Measurements from ENCODE around the gene ZNHIT2. TPM values are rescaled to one million over a fixed set of nuclear protein-coding genes. Genes with fewer than 3 reads are reported as not detected.

ZNHIT2 gene
- total and polyA plus RNA-seq, 2 of the 13 experiments (the other 11 are each of a cell fraction or from before 2014, with no cell fraction given), result 1.1 to 6.5 TPM

DNA sequence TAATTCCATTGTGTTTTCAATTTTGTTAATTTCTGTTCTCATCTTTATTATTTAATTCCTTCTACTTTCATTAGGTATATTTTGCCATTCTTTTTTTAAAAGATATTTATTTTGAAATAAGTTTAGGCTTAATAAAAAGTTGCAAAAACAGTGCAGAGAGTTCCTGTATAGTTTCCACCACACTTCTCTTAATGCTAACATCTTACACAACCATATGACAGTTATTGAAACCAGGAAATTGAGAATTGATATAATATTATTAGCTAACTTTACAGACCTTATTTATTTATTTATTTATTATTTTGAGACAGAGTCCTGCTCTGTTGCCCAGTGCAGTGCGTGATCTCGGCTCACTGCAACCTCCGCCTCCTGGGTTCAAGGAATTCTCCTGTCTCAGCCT is 38.8 kb upstream of the ZNHIT2 start (continued):
- TF ChIP-seq, protein P1, sequence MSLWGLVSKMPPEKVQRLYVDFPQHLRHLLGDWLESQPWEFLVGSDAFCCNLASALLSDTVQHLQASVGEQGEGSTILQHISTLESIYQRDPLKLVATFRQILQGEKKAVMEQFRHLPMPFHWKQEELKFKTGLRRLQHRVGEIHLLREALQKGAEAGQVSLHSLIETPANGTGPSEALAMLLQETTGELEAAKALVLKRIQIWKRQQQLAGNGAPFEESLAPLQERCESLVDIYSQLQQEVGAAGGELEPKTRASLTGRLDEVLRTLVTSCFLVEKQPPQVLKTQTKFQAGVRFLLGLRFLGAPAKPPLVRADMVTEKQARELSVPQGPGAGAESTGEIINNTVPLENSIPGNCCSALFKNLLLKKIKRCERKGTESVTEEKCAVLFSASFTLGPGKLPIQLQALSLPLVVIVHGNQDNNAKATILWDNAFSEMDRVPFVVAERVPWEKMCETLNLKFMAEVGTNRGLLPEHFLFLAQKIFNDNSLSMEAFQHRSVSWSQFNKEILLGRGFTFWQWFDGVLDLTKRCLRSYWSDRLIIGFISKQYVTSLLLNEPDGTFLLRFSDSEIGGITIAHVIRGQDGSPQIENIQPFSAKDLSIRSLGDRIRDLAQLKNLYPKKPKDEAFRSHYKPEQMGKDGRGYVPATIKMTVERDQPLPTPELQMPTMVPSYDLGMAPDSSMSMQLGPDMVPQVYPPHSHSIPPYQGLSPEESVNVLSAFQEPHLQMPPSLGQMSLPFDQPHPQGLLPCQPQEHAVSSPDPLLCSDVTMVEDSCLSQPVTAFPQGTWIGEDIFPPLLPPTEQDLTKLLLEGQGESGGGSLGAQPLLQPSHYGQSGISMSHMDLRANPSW (CRISPR knock-in tag; IDR thresholded peaks at IDR 0.05; ENCODE audit: borderline replicate concordance), result no peak
- TF ChIP-seq MED13 (CRISPR knock-in tag; IDR thresholded peaks at IDR 0.05), result no peak
- no peak for TF ChIP-seq ATF7-NPFF (CRISPR knock-in tag; IDR thresholded peaks at IDR 0.05; ENCODE audit: low read depth)
- no peak for TF ChIP-seq ZNF124 (CRISPR knock-in tag; IDR thresholded peaks at IDR 0.05)
- TF ChIP-seq ZNF790 (CRISPR knock-in tag; IDR thresholded peaks at IDR 0.05; ENCODE audit: borderline replicate concordance), result no peak
- TF ChIP-seq ELF3 (CRISPR knock-in tag; IDR thresholded peaks at IDR 0.05), result no peak

DNA sequence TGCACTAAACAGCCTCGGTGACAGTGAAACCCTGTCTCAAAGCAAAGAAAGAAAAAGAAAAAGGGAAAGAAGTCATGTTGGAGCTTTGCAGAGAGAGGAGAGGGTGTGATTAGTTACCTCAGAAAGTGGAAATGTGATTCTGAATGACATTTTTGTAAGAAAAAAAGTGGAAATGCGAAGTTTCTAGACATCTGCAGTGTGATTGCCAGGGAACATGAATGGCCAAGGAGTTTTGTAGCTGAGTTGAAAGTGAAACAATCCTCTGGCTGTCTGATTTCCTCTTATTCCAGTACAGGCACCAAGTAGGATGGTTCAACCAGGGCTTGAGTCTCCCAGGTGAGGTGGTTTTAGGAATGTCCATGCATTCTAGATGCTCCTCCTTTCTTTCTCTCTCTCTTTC is 34.6 kb upstream of the ZNHIT2 start:
- intact Hi-C loops (cut with micrococcal nuclease; ENCODE audit: unreplicated experiment), result no loop called here
- Histone ChIP-seq H3K4me3 (replicated peaks in 1 of 3; ENCODE audit: insufficient read depth in 1 of 3, low read depth in 2 of 3, low read length in 3 of 3) (no peak overlapping the region), H3K9ac (ENCODE audit: insufficient read depth, low read depth, low read length) (no peak overlapping the region), H3K4me2 (ENCODE audit: low read depth, low read length) (peak overlapping the region; percentile 6; the same call in 1 of the 2 replicates), H3K4me1 (ENCODE audit: insufficient read depth, low read length) (peaks cover 34% of the 10 kb centered on the region), H2AFZ (ENCODE audit: low read length) (no peak overlapping the region), H3K9me3 (ENCODE audit: low read length) (peaks cover 4% of the 10 kb centered on the region; the same call in 1 of the 2 replicates), H3K36me3 (replicated peaks in 1 of 2; ENCODE audit: control insufficient read depth in 1 of 2, insufficient read depth in 2 of 2, low read length in 2 of 2) (no peaks in the 10 kb centered on the region), H4K20me1 (ENCODE audit: insufficient read depth, low read length) (no peaks in the 10 kb centered on the region), H3K27me3 (ENCODE audit: control insufficient read depth in 1 of 2, insufficient read depth in 2 of 2, low read length in 2 of 2) (no peaks in the 10 kb centered on the region), H3K79me2 (ENCODE audit: insufficient read depth, low read length) (no peaks in the 10 kb centered on the region), H3K27ac (ENCODE audit: extremely low read length, insufficient read depth, low read length) (no peak overlapping the region)
- CTCF ChIA-PET (ENCODE audit: low intra/inter-chr PET ratio, low total read pairs), result no interaction called here
- BruUV-seq (replicated peaks), result no TSS peak
- ATAC-seq, result no peak
- in situ Hi-C loops (cut with HindIII; ENCODE audit: extremely low pct_ligation_motif_present, low pct_unique_long_range_greater_than_20kb), result no loop called here
- no peak for FAIRE-seq
- POLR2A ChIA-PET, result interaction anchor here (3.0 kb wide), 1 partner anchor 17 kb away, joined by 12 read pairs; the partner anchor contains the start of gene SYVN1
- no peak for DNase-seq (ENCODE audit: low spot score)
- 66% methylated on average over 2 of the region's 2 CpGs for WGBS (ENCODE audit: low lambda C conversion rate)
- TF ChIP-seq CCAR2 (optimal IDR thresholded peaks at IDR 0.05; ENCODE audit: low read depth, low read length) (no peak), RELA (CRISPR knock-in tag; IDR thresholded peaks at IDR 0.05) (no peak), ZSCAN31 (CRISPR knock-in tag; IDR thresholded peaks at IDR 0.05; ENCODE audit: low read depth) (no peak), ZNF720 (CRISPR knock-in tag; IDR thresholded peaks at IDR 0.05) (no peak), SKI (IDR thresholded peaks at IDR 0.05; ENCODE audit: partially characterized antibody) (no peak), MAFG (CRISPR knock-in tag; IDR thresholded peaks at IDR 0.05) (no peak)
- TF ChIP-seq, protein P2, sequence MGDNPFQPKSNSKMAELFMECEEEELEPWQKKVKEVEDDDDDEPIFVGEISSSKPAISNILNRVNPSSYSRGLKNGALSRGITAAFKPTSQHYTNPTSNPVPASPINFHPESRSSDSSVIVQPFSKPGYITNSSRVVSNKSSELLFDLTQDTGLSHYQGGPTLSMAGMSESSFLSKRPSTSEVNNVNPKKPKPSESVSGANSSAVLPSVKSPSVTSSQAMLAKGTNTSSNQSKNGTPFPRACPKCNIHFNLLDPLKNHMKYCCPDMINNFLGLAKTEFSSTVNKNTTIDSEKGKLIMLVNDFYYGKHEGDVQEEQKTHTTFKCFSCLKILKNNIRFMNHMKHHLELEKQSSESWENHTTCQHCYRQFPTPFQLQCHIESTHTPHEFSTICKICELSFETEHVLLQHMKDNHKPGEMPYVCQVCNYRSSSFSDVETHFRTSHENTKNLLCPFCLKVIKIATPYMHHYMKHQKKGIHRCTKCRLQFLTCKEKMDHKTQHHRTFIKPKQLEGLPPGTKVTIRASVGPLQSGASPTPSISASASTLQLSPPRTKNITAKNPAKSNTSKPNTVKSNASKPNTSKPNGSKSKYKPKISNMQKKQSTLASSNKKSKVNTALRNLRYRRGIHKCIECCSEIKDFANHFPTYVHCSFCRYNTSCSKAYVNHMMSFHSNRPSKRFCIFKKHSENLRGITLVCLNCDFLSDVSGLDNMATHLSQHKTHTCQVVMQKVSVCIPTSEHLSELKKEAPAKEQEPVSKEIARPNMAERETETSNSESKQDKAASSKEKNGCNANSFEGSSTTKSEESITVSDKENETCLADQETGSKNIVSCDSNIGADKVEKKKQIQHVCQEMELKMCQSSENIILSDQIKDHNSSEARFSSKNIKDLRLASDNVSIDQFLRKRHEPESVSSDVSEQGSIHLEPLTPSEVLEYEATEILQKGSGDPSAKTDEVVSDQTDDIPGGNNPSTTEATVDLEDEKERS (CRISPR knock-in tag; IDR thresholded peaks at IDR 0.05), result no peak
- TF ChIP-seq, protein P3, sequence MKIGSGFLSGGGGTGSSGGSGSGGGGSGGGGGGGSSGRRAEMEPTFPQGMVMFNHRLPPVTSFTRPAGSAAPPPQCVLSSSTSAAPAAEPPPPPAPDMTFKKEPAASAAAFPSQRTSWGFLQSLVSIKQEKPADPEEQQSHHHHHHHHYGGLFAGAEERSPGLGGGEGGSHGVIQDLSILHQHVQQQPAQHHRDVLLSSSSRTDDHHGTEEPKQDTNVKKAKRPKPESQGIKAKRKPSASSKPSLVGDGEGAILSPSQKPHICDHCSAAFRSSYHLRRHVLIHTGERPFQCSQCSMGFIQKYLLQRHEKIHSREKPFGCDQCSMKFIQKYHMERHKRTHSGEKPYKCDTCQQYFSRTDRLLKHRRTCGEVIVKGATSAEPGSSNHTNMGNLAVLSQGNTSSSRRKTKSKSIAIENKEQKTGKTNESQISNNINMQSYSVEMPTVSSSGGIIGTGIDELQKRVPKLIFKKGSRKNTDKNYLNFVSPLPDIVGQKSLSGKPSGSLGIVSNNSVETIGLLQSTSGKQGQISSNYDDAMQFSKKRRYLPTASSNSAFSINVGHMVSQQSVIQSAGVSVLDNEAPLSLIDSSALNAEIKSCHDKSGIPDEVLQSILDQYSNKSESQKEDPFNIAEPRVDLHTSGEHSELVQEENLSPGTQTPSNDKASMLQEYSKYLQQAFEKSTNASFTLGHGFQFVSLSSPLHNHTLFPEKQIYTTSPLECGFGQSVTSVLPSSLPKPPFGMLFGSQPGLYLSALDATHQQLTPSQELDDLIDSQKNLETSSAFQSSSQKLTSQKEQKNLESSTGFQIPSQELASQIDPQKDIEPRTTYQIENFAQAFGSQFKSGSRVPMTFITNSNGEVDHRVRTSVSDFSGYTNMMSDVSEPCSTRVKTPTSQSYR (CRISPR knock-in tag; IDR thresholded peaks at IDR 0.05; ENCODE audit: borderline replicate concordance), result no peak
